MCF 10A (cell line): ENCODE data around the gene ABLIM3. TPM values are rescaled to one million over a fixed set of nuclear protein-coding genes. Genes with fewer than 3 reads are reported as not detected.

Source experiments
- BruUV-seq: library from RNA; stranded (reverse); fragments of 400-500 nt; replicated peaks from 2 replicates; lab custom pipeline; 2021; lab: Mats Ljungman, UMichigan
- CTCF ChIA-PET: fragments of 300-600 bp; sonication (Branson Sonifier 250); formaldehyde crosslinking; extraction: SDS; loops from one replicate; lab custom pipeline; 2021; ENCODE audit warnings: antibody characterized with exemption, inconsistent platforms; lab: Yijun Ruan, JAX
- POLR2A ChIA-PET: fragments of 300-600, 350-650 bp; sonication (Branson Sonifier 250); formaldehyde crosslinking; extraction: SDS; loops from one replicate; lab custom pipeline; 2020; ENCODE audit warnings: antibody characterized with exemption, inconsistent platforms; lab: Yijun Ruan, JAX
- DNase-seq: peaks from one replicate; pipeline ENCODE4 v3.0.0-alpha.2; 2018; ENCODE audit not compliant: unreplicated experiment
- H3K27ac Mint-ChIP-seq: one replicate; pipeline ENCODE4 v1.8.0; 2022; ENCODE audit warnings: mild to moderate bottlenecking, low read depth, mixed read lengths; ENCODE audit not compliant: unreplicated experiment
- H3K27me3 Mint-ChIP-seq: one replicate; pipeline ENCODE4 v1.8.0; 2022; ENCODE audit warnings: mixed read lengths; ENCODE audit not compliant: insufficient read depth, unreplicated experiment
- H3K36me3 Mint-ChIP-seq: one replicate; pipeline ENCODE4 v1.8.0; 2022; ENCODE audit warnings: mild to moderate bottlenecking, moderate library complexity, mixed read lengths; ENCODE audit not compliant: insufficient read depth, unreplicated experiment
- H3K4me1 Mint-ChIP-seq: one replicate; pipeline ENCODE4 v1.8.0; 2022; ENCODE audit warnings: mixed read lengths; ENCODE audit not compliant: insufficient read depth, unreplicated experiment
- H3K4me3 Mint-ChIP-seq: one replicate; pipeline ENCODE4 v1.8.0; 2022; ENCODE audit warnings: mild to moderate bottlenecking, moderate library complexity, mixed read lengths; ENCODE audit not compliant: unreplicated experiment
- H3K9me3 Mint-ChIP-seq: one replicate; pipeline ENCODE4 v1.8.0; 2022; ENCODE audit warnings: mixed read lengths; ENCODE audit not compliant: unreplicated experiment
- CTCF ChIP-seq: fragments of 200-600 bp; IDR thresholded peaks from one replicate; pipeline ENCODE4 v1.8.0; 2022; ENCODE audit warnings: antibody characterized with exemption, mild to moderate bottlenecking; ENCODE audit not compliant: unreplicated experiment
- intact Hi-C: fragments of 100-400 bp; cut with micrococcal nuclease; formaldehyde crosslinking; loops from 2 replicates; pipeline ENCODE4 v1.14.1; 2022
- total RNA-seq: library from RNA; stranded (reverse); gene quantifications from 2 replicates; pipeline ENCODE4 v1.2.3, GENCODE V29; 2022

Gene ABLIM3
- total RNA-seq, 1 experiment from 2014 or later = 168 TPM

GRCh38 chr5:149298842-149299404, 157.6 kb downstream of the ABLIM3 start:
- POLR2A ChIA-PET = interaction anchor here (0.6 to 3.3 kb wide), 3 partner anchors 10 to 623 kb away, joined by 3 to 18 read pairs (median 6); partner anchors contain the start of gene GRPEL2
- CTCF ChIA-PET = interaction anchor here (0.6 to 4.6 kb wide), 9 partner anchors 11 to 991 kb away, joined by 3 to 18 read pairs (median 4); no protein-coding TSS in a partner anchor
- no peak overlapping the region for H3K27ac Mint-ChIP-seq
- peaks cover 9% of the 10 kb centered on the region for H3K4me1 Mint-ChIP-seq
- H3K4me3 Mint-ChIP-seq = no peak overlapping the region
- no TSS peak for BruUV-seq
- H3K36me3 Mint-ChIP-seq = peaks cover 6% of the 10 kb centered on the region
- no peak for TF ChIP-seq CTCF
- DNase-seq = no peak
- H3K27me3 Mint-ChIP-seq = no peaks in the 10 kb centered on the region
- H3K9me3 Mint-ChIP-seq = no peaks in the 10 kb centered on the region
- intact Hi-C loops = no loop called here

- no TSS peak for BruUV-seq
- Mint-ChIP-seq H3K36me3 (peaks cover 6% of the 10 kb centered on the region), H3K4me3 (no peak overlapping the region), H3K9me3 (no peaks in the 10 kb centered on the region), H3K4me1 (peaks cover 9% of the 10 kb centered on the region), H3K27me3 (no peaks in the 10 kb centered on the region), H3K27ac (no peak overlapping the region)
- CTCF ChIA-PET = interaction anchor here (0.5 to 4.6 kb wide), 10 partner anchors 11 to 567 kb away, joined by 3 to 18 read pairs (median 3); no protein-coding TSS in a partner anchor
- TF ChIP-seq CTCF = no peak
- DNase-seq = no peak
- POLR2A ChIA-PET = interaction anchor here (3.3 kb wide), 1 partner anchor 9 kb away, joined by 18 read pairs; no protein-coding TSS in a partner anchor
- intact Hi-C loops = no loop called here
Observed at GRCh38 chr5:149299451-149300054, 158.3 kb downstream of the ABLIM3 start.

GRCh38 chr5:149300441-149300840, 159.1 kb downstream of the ABLIM3 start:
- peaks cover 6% of the 10 kb centered on the region for H3K36me3 Mint-ChIP-seq
- no peak overlapping the region for H3K27ac Mint-ChIP-seq
- H3K4me1 Mint-ChIP-seq = peaks cover 9% of the 10 kb centered on the region
- CTCF ChIA-PET = interaction anchor here (0.5 to 4.6 kb wide), 9 partner anchors 15 to 1777 kb away, joined by 3 to 18 read pairs (median 3); no protein-coding TSS in a partner anchor
- H3K27me3 Mint-ChIP-seq = no peaks in the 10 kb centered on the region
- no peak overlapping the region for H3K4me3 Mint-ChIP-seq
- POLR2A ChIA-PET = interaction anchor here (0.6 to 1.5 kb wide), 3 partner anchors 14 to 116 kb away, joined by 3 to 4 read pairs (median 3); no protein-coding TSS in a partner anchor
- no peaks in the 10 kb centered on the region for H3K9me3 Mint-ChIP-seq
- TF ChIP-seq CTCF = no peak
- no peak for DNase-seq
- BruUV-seq = no TSS peak
- intact Hi-C loops = no loop called here
